ENCODE results near the gene RGCC.

- TF ChIP-seq CTCF (IDR thresholded peaks at IDR 0.05): no peak
- TF ChIP-seq POLR2A (IDR thresholded peaks at IDR 0.05): no peak
Measured at GRCh38 chr13:41496420-41497234, 39.3 kb downstream of the RGCC start.

All from Peyer's patch (tissue), 4 donors.